NB4 (cell line): ENCODE results near the gene USH2A.

Source experiments
- DNase-seq: peaks from one replicate; pipeline ENCODE4 v3.0.0; 2010; ENCODE audit warnings: low read depth
- H3K4me3 ChIP-seq: one replicate; pipeline ENCODE4 v1.5.1; 2011; ENCODE audit warnings: mild to moderate bottlenecking, low read depth, low read length, moderate library complexity
- CTCF ChIP-seq: IDR thresholded peaks from one replicate; pipeline ENCODE4 v1.5.1; 2012; ENCODE audit warnings: low read depth, low read length
- MAX ChIP-seq: IDR thresholded peaks from 2 replicates; pipeline ENCODE4 v1.6.1; 2011; ENCODE audit warnings: low read depth, low read length
- MYC ChIP-seq: IDR thresholded peaks from 2 replicates; pipeline ENCODE4 v1.6.1; 2011; ENCODE audit warnings: low read depth, low read length
- POLR2A ChIP-seq: IDR thresholded peaks from 2 replicates; pipeline ENCODE4 v1.6.1; 2011; ENCODE audit warnings: mild to moderate bottlenecking; ENCODE audit not compliant: insufficient read length; ENCODE audit errors: extremely low read depth

USH2A gene

GRCh38 chr1:215603319-215603718 is 819.9 kb downstream of the USH2A start:
- TF ChIP-seq MYC (no peak), POLR2A (no peak), CTCF (no peak), MAX (no peak)
- no peak for DNase-seq

GRCh38 chr1:215601276-215601675 is 822.0 kb downstream of the USH2A start:
- TF ChIP-seq POLR2A (no peak), MYC (no peak), CTCF (no peak), MAX (no peak)
- DNase-seq = no peak

More at GRCh38 chr1:215603319-215603718, 819.9 kb downstream of the USH2A start:
- no peak overlapping the region for H3K4me3 ChIP-seq

GRCh38 chr1:215600867-215601266 is 822.4 kb downstream of the USH2A start:
- TF ChIP-seq CTCF (no peak), MYC (no peak), MAX (no peak), POLR2A (no peak)
- H3K4me3 ChIP-seq = no peak overlapping the region
- DNase-seq = no peak

More at GRCh38 chr1:215601276-215601675, 822.0 kb downstream of the USH2A start:
- no peak overlapping the region for H3K4me3 ChIP-seq

GRCh38 chr1:215600258-215600792 is 822.9 kb downstream of the USH2A start:
- no peak for DNase-seq
- TF ChIP-seq POLR2A (no peak), MYC (no peak), CTCF (no peak), MAX (no peak)
- H3K4me3 ChIP-seq = no peak overlapping the region

- DNase-seq = no peak
- TF ChIP-seq MYC = no peak
- no peak for TF ChIP-seq MAX
- TF ChIP-seq POLR2A = no peak
- TF ChIP-seq CTCF = no peak
- no peak overlapping the region for H3K4me3 ChIP-seq
These were observed 823.7 kb downstream of the USH2A start for GRCh38 chr1:215599418-215600074.
